Measurements from ENCODE around the gene DSC1. TPM values are rescaled to one million over a fixed set of nuclear protein-coding genes. Genes with fewer than 3 reads are reported as not detected.

DSC1 gene
- total and polyA plus RNA-seq, 2 experiments from 2014 or later: 0.30 TPM; not detected in 1

DNA sequence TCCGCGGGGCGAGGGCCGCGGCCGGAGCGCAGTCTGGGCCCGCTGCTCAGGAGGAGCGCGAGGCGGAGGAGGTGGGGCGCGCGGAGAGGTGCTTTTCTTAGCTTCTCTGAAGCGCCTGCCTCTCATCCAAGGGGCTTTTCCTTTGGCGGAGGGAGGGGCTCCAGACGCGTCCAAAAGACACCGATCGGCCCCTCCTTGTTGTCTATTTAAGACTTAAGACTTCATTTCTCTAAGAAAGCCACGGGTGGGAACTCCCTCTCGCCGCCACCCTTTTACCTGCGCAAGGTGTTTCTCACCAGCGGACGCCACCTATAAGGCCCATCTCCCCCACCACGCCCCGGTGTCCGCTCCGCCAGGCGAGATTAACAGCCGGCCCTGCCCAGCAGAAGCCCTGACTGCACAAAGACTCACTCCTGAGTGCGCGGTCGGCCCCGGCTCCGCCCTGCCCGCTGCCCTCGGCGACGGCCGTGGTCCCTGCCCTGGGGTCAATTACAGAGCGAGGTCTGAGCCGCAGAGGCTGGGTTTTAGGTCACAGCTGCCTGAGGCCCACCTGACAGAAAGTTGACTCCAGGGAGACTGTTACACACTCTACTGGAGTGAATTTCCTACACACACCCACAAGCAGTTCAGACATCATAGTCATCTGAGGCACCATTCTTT is 60.5 kb downstream of the DSC1 start, which contains the start of gene DSC2:
Gene DSC2, minus strand, starts transcription at position 397 of the 660 bp plus-strand sequence. CDS start 450 bp downstream, outside the sequence.
- Histone ChIP-seq H3K9me3 (ENCODE audit: low read depth) (no peaks in the 10 kb centered on the region), H3K4me2 (peak within 1 kb of the TSS; percentile 80), H3K27ac (peak within 1 kb of the TSS; percentile 99), H2AFZ (peak within 1 kb of the TSS; percentile 54), H3K79me2 (peaks cover 33% of the 10 kb centered on the region), H3K4me3 (peak within 1 kb of the TSS; percentile 84), H3K36me3 (replicated peaks; ENCODE audit: insufficient read depth, low read depth) (no peaks in the 10 kb centered on the region), H3K9me2 (replicated peaks; ENCODE audit: insufficient read depth) (no peaks in the 10 kb centered on the region), H4K20me1 (ENCODE audit: insufficient read depth, poor library complexity, severe bottlenecking) (no peaks in the 10 kb centered on the region), H3K27me3 (no peaks in the 10 kb centered on the region), H3K4me1 (ENCODE audit: insufficient read depth) (peaks cover 3% of the 10 kb centered on the region)
- DNase-seq (ENCODE audit: low spot score): peak; percentile 78
- TF ChIP-seq EZH2 (IDR thresholded peaks at IDR 0.05; ENCODE audit: borderline replicate concordance) (no peak), EZH2phosphoT487 (IDR thresholded peaks at IDR 0.05; ENCODE audit: low read depth, severe bottlenecking, unreplicated experiment) (no peak)
- TF ChIP-seq, protein P1, sequence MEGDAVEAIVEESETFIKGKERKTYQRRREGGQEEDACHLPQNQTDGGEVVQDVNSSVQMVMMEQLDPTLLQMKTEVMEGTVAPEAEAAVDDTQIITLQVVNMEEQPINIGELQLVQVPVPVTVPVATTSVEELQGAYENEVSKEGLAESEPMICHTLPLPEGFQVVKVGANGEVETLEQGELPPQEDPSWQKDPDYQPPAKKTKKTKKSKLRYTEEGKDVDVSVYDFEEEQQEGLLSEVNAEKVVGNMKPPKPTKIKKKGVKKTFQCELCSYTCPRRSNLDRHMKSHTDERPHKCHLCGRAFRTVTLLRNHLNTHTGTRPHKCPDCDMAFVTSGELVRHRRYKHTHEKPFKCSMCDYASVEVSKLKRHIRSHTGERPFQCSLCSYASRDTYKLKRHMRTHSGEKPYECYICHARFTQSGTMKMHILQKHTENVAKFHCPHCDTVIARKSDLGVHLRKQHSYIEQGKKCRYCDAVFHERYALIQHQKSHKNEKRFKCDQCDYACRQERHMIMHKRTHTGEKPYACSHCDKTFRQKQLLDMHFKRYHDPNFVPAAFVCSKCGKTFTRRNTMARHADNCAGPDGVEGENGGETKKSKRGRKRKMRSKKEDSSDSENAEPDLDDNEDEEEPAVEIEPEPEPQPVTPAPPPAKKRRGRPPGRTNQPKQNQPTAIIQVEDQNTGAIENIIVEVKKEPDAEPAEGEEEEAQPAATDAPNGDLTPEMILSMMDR (IDR thresholded peaks at IDR 0.05; ENCODE audit: poor library complexity): no peak
- WGBS (ENCODE audit: low lambda C conversion rate, missing lambda C conversion rate): 2% methylated on average over 38 of the region's 44 CpGs

DNA sequence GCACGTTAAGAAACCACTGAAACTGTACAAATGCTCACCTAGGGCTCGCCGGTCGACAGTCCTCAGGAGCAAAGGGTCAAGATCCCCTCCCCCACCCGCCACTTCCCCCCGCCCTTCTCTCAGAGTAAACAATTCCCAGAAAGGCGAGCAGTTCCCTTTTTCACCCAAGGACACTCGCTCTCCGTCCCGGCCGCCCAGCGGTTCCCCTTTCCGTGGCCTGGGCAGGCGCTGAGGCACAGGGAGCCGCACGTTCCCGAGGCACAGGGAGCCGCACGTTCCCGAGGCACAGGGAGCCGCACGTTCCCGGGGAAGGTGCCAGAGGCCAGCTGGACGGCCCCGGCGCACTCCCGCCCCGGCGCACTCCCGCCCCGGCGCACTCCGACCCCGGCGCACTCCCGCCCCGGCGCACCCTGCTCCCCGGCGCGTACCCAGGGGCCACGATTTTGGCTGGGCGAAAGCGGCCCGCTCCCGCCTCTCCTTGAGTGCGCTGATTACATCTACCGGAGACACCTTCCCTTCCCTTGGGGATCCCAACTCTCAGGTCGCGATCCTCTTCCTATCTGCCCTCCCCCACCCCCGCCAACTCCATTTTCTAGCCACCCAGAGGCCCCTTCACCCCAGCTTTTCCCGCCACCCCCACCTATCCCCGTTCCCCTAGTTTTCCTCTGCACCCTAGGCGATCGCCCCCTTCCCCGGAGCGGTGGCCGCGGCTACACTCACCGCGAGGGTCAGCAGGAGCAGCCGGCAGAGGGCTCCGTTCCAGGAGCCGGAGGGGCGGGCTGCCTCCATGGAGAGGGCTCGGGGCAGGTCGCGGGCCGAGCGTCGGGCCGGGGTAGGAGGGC is 61.3 kb downstream of the DSC1 start:
- Histone ChIP-seq H3K4me1 (ENCODE audit: insufficient read depth) (peaks cover 3% of the 10 kb centered on the region), H3K4me3 (peak overlapping the region; percentile 84), H3K4me2 (peak overlapping the region; percentile 80), H3K27me3 (no peaks in the 10 kb centered on the region), H4K20me1 (ENCODE audit: insufficient read depth, poor library complexity, severe bottlenecking) (no peaks in the 10 kb centered on the region), H3K9me2 (replicated peaks; ENCODE audit: insufficient read depth) (no peaks in the 10 kb centered on the region), H3K9me3 (ENCODE audit: low read depth) (no peaks in the 10 kb centered on the region), H3K27ac (peak overlapping the region; percentile 99), H3K79me2 (peaks cover 40% of the 10 kb centered on the region), H3K36me3 (replicated peaks; ENCODE audit: insufficient read depth, low read depth) (no peaks in the 10 kb centered on the region), H2AFZ (peak overlapping the region; percentile 54)
- WGBS (ENCODE audit: low lambda C conversion rate, missing lambda C conversion rate): 1% methylated on average over 40 of the region's 72 CpGs
- DNase-seq (ENCODE audit: low spot score): peak; percentile 82
- TF ChIP-seq EZH2 (IDR thresholded peaks at IDR 0.05; ENCODE audit: borderline replicate concordance): no peak
- TF ChIP-seq, protein P1 (IDR thresholded peaks at IDR 0.05; ENCODE audit: poor library complexity): peak; percentile 32

DNA sequence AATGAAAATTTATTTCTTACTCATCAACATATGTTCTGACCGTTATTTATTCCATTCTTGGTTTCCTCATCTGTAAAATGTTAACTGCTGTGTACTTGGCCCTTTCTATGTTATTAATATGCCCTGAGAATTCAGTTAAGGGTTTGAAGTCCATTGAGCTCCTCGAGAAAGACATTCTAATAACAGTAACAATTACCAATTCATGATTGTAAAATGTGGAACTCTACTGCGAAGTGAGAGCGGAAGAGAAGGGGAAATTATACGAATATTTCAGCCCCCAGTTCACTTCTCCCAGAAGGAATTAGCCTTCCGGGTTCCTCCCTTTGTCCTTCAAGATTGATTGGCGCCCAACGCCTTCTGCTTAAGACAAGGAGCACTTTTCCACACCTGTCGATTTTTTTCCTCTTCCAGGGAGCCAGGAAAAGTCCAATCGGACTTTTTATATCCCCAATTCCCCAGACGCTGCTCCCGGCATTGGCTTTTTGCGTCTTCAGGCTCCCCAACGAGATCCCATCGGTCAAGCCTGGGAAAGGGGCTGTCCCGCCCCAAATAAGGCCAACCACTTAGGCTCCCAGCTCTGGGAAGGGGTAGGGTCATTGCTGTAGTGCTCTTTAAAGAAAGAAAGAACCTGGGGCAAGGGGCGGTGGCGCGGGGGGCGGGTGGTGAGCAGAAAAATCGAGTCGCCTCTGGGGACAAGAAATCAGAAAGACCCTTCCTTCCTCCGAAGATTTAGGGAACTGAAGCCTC is 62.0 kb downstream of the DSC1 start:
- Histone ChIP-seq H4K20me1 (ENCODE audit: insufficient read depth, poor library complexity, severe bottlenecking) (no peaks in the 10 kb centered on the region), H3K9me2 (replicated peaks; ENCODE audit: insufficient read depth) (no peaks in the 10 kb centered on the region), H3K79me2 (peaks cover 48% of the 10 kb centered on the region), H2AFZ (peak overlapping the region; percentile 54), H3K36me3 (replicated peaks; ENCODE audit: insufficient read depth, low read depth) (no peaks in the 10 kb centered on the region), H3K4me3 (peak overlapping the region; percentile 84), H3K4me1 (ENCODE audit: insufficient read depth) (peaks cover 3% of the 10 kb centered on the region), H3K9me3 (ENCODE audit: low read depth) (no peaks in the 10 kb centered on the region), H3K27me3 (no peaks in the 10 kb centered on the region), H3K27ac (peak overlapping the region; percentile 99), H3K4me2 (peak overlapping the region; percentile 80)
- DNase-seq (ENCODE audit: low spot score): peak; percentile 43
- no peak for TF ChIP-seq EZH2phosphoT487 (IDR thresholded peaks at IDR 0.05; ENCODE audit: low read depth, severe bottlenecking, unreplicated experiment)
- peak; percentile 27 for TF ChIP-seq EZH2 (IDR thresholded peaks at IDR 0.05; ENCODE audit: borderline replicate concordance)
- 3% methylated on average over 17 of the region's 23 CpGs for WGBS (ENCODE audit: low lambda C conversion rate, missing lambda C conversion rate)

Data from hepatocyte (in vitro differentiated cells).